Stomach (tissue), 9 donors: ENCODE data around the gene CDC42SE2. TPM values are rescaled to one million over a fixed set of nuclear protein-coding genes. Genes with fewer than 3 reads are reported as not detected.

Source experiments
- DNase-seq, 2 donors: peaks; one replicate each; pipeline versions ENCODE4 v3.0.0 to v3.0.0-alpha.2; 2013 to 2019
- H3K27ac ChIP-seq, 5 donors: fragments of 200-600 bp in 4 of 5; sonication (generic) in 4 of 5; one replicate each; pipeline ENCODE4 v1.5.1; 2013 to 2019; ENCODE audit warnings: mild to moderate bottlenecking in 1 of 5, moderate library complexity in 1 of 5
- H3K27me3 ChIP-seq, 3 donors: fragments of 200-600 bp; sonication (generic); one replicate each; pipeline ENCODE4 v1.5.1; 2017 to 2019; ENCODE audit warnings: mixed run types in 1 of 3
- H3K36me3 ChIP-seq, 4 donors: fragments of 200-600 bp; sonication (generic); 1 replicate in 3 of 4; 2 replicates in 1 of 4; pipeline ENCODE4 v1.5.1; 2016 to 2019
- H3K4me1 ChIP-seq, 4 donors: fragments of 200-600 bp; sonication (generic); one replicate each; pipeline ENCODE4 v1.5.1; 2016 to 2019
- H3K4me3 ChIP-seq, 4 donors: fragments of 200-600 bp; sonication (generic) in 3 of 4; one replicate each; pipeline ENCODE4 v1.5.1; 2016 to 2019; ENCODE audit warnings: mild to moderate bottlenecking in 1 of 4
- H3K9me3 ChIP-seq, 4 donors: fragments of 200-600 bp; sonication (generic); one replicate each; pipeline ENCODE4 v1.5.1; 2016 to 2019
- CTCF ChIP-seq, 7 experiments: fragments of 450-650 bp in 4 of 7; fragments of 200-600 bp in 3 of 7; sonication (generic) in 3 of 7; IDR thresholded peaks; one replicate each; pipeline ENCODE4 v1.5.1; 2016 to 2019; ENCODE audit warnings: antibody characterized with exemption in 7 of 7, control low read depth in 2 of 7, mild to moderate bottlenecking in 1 of 7
- EP300 ChIP-seq: sonication (generic); formaldehyde crosslinking; IDR thresholded peaks from one replicate; pipeline ENCODE4 v1.6.1; 2017; ENCODE audit warnings: antibody characterized with exemption
- POLR2A ChIP-seq, 4 donors: fragments of 450-650 bp; IDR thresholded peaks; one replicate each; pipeline ENCODE4 v1.6.1; 2016; ENCODE audit warnings: antibody characterized with exemption in 4 of 4, control low read depth in 2 of 4, mild to moderate bottlenecking in 1 of 4, moderate library complexity in 1 of 4
- POLR2AphosphoS5 ChIP-seq, 3 donors: sonication (generic); formaldehyde crosslinking; IDR thresholded peaks; one replicate each; pipeline ENCODE4 v1.6.1; 2016; ENCODE audit warnings: antibody characterized with exemption in 3 of 3
- WGBS, 5 donors: extraction: QIAGEN DNeasy Blood & Tissue Kit in 3 of 5; methylation state at CpG; one replicate each; pipeline versions ENCODE4 v1.1.5 to v1.1.7; 2013 to 2018; 5-methylcytosine and 5-hydroxymethylcytosine counted together
- intact Hi-C: fragments of 100-400 bp; cut with DNase I; formaldehyde crosslinking; loops from one replicate; pipeline ENCODE4 v1.15.1; 2023; ENCODE audit warnings: low total_unique reads
- polyA plus RNA-seq, 3 donors: library from polyadenylated mRNA; stranded (reverse); fragments of 200-250 nt; gene quantifications; one replicate each; pipeline ENCODE4 v1.2.3, GENCODE V29; 2013
- total RNA-seq, 5 donors: library from RNA; depleted of rRNA; stranded (reverse); fragments of >200 nt; gene quantifications; one replicate each; pipeline versions ENCODE4 v1.1.0 to v1.2.3, GENCODE V29; 2014 to 2016
- donor health status: healthy with polysubstance abuse.
- donor health status: Bipolar disorder and iron deficiency.
- donor health status: healthy.

CDC42SE2 gene
- total and polyA plus RNA-seq, 8 donors = 11.0 to 87.9 (median 20.6) TPM

GRCh38 chr5:131296213-131296672 is 32.4 kb downstream of the CDC42SE2 start:
- peaks cover 0 to 3% (median 0%) of the 10 kb centered on the region in 4 donors for H3K4me1 ChIP-seq
- H3K4me3 ChIP-seq = no peak overlapping the region
- no peaks in the 10 kb centered on the region for H3K27me3 ChIP-seq
- H3K27ac ChIP-seq = no peak overlapping the region
- no peaks in the 10 kb centered on the region for H3K9me3 ChIP-seq
- 68 to 93% (median 76%) methylated on average over 2 of the region's 2 CpGs for WGBS, 5 donors
- intact Hi-C loops = no loop called here
- TF ChIP-seq CTCF (IDR thresholded peaks at IDR 0.05) = no peak
- TF ChIP-seq EP300 = no peak
- TF ChIP-seq POLR2AphosphoS5 (IDR thresholded peaks at IDR 0.05) = no peak
- no peak for TF ChIP-seq POLR2A (IDR thresholded peaks at IDR 0.05)
- DNase-seq = no peak
- H3K36me3 ChIP-seq = no peaks in the 10 kb centered on the region

- DNase-seq = no peak
- Histone ChIP-seq H3K27me3 (no peaks in the 10 kb centered on the region), H3K36me3 (no peaks in the 10 kb centered on the region), H3K4me1 (peaks cover 0 to 9% (median 2%) of the 10 kb centered on the region in 4 donors), H3K27ac (no peak overlapping the region), H3K9me3 (no peaks in the 10 kb centered on the region), H3K4me3 (no peak overlapping the region)
- TF ChIP-seq CTCF (IDR thresholded peaks at IDR 0.05) (no peak), EP300 (no peak), POLR2AphosphoS5 (IDR thresholded peaks at IDR 0.05) (no peak), POLR2A (IDR thresholded peaks at IDR 0.05) (no peak)
- intact Hi-C loops = no loop called here
- 91 to 94% (median 92%) methylated on average over 5 of the region's 5 CpGs for WGBS, 5 donors
Measured at GRCh38 chr5:131297886-131298285, 34.0 kb downstream of the CDC42SE2 start.

GRCh38 chr5:131299465-131299864 is 35.6 kb downstream of the CDC42SE2 start:
- 91 to 98% (median 95%) methylated on average over 3 of the region's 3 CpGs for WGBS, 5 donors
- no peaks in the 10 kb centered on the region for H3K27me3 ChIP-seq
- H3K9me3 ChIP-seq = no peaks in the 10 kb centered on the region
- no peaks in the 10 kb centered on the region for H3K36me3 ChIP-seq
- H3K4me3 ChIP-seq = no peak overlapping the region
- peaks cover 0 to 25% (median 2%) of the 10 kb centered on the region in 4 donors for H3K4me1 ChIP-seq
- TF ChIP-seq POLR2AphosphoS5 (IDR thresholded peaks at IDR 0.05) (no peak), POLR2A (IDR thresholded peaks at IDR 0.05) (no peak), CTCF (IDR thresholded peaks at IDR 0.05) (no peak), EP300 (no peak)
- intact Hi-C loops = no loop called here
- DNase-seq = no peak
- H3K27ac ChIP-seq = no peak overlapping the region

GRCh38 chr5:131302506-131302905 is 38.7 kb downstream of the CDC42SE2 start:
- 64 to 75% (median 71%) methylated on average over 6 of the region's 6 CpGs for WGBS, 5 donors

More at GRCh38 chr5:131302506-131302905, 38.7 kb downstream of the CDC42SE2 start:
- Histone ChIP-seq H3K4me3 (no peak overlapping the region), H3K27me3 (no peaks in the 10 kb centered on the region), H3K36me3 (no peaks in the 10 kb centered on the region), H3K9me3 (no peaks in the 10 kb centered on the region), H3K4me1 (peaks cover 0 to 37% (median 0%) of the 10 kb centered on the region in 4 donors), H3K27ac (no peak overlapping the region)
- intact Hi-C loops = no loop called here
- TF ChIP-seq POLR2A (IDR thresholded peaks at IDR 0.05) (no peak), CTCF (IDR thresholded peaks at IDR 0.05) (no peak), EP300 (no peak), POLR2AphosphoS5 (IDR thresholded peaks at IDR 0.05) (no peak)
- DNase-seq = no peak
